ENCODE measurements around the gene SORCS2. TPM values are rescaled to one million over a fixed set of nuclear protein-coding genes. Genes with fewer than 3 reads are reported as not detected.

SORCS2 gene
- total RNA-seq, 1 experiment from 2014 or later: 0.15 TPM

DNA sequence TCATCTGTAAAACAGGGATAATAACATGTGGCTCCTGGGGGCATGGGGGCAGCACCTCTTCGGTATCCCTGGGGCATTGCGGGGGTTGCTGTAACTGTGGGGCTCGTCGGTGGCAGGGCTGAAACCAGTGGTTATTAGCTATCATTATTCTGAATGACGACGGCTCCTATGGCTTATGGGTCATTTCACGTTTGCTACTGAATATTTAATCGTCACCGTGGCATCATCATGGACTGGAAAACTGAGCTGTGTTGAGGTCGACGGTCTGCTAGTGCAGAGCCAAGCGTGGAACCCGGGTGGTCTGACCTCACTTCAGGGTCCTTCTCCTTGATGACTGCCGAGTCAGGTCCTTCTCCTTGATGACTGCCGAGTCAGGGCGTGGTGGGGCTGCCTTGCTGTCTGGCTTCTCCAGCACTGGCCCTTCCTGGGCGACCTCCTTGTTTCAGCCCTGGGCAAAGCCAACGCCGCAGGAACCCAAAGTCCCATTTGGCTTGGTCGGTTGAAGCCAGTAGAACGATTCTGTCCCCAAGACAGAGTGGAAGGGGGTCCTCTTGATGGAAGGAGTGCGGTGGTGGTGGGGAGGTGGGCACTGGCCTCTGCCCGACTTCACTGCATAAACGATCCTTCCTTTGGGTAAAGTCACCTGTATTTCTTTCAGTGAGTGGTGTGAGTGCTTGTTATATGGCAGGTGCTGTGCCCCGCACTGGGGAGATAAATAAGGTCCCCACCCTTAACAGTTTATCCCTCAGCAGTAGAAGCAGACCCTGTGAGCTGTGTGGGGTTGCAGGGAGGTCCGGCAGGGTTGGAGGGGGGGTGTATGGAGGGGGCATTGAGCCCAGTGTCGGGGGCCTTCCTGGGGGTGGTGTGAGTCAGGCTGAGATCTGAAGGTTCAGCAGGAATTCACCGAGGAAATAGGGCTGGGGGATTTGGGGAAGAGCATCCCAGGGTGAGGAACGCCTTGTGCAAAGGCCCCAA is 201.6 kb downstream of the SORCS2 start:
- no peaks in the 10 kb centered on the region for H3K4me1 ChIP-seq (ENCODE audit: control insufficient read depth, insufficient read depth, low read length)
- intact Hi-C loops (cut with micrococcal nuclease; ENCODE audit: unreplicated experiment) (no loop called here), in situ Hi-C loops (cut with HindIII; ENCODE audit: low pct_unique_long_range_greater_than_20kb, low sequenced_read_pairs) (no loop called here)
- peaks cover 2% of the 10 kb centered on the region; the same call in 1 of the 2 replicates for H3K27me3 ChIP-seq (ENCODE audit: control insufficient read depth, insufficient read depth, low read length)
- no peak for TF ChIP-seq POLR2AphosphoS5 (IDR thresholded peaks at IDR 0.05; ENCODE audit: low read depth, low read length)
- TF ChIP-seq, protein P1, sequence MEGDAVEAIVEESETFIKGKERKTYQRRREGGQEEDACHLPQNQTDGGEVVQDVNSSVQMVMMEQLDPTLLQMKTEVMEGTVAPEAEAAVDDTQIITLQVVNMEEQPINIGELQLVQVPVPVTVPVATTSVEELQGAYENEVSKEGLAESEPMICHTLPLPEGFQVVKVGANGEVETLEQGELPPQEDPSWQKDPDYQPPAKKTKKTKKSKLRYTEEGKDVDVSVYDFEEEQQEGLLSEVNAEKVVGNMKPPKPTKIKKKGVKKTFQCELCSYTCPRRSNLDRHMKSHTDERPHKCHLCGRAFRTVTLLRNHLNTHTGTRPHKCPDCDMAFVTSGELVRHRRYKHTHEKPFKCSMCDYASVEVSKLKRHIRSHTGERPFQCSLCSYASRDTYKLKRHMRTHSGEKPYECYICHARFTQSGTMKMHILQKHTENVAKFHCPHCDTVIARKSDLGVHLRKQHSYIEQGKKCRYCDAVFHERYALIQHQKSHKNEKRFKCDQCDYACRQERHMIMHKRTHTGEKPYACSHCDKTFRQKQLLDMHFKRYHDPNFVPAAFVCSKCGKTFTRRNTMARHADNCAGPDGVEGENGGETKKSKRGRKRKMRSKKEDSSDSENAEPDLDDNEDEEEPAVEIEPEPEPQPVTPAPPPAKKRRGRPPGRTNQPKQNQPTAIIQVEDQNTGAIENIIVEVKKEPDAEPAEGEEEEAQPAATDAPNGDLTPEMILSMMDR (IDR thresholded peaks at IDR 0.05): no peak
- TF ChIP-seq SIN3A (IDR thresholded peaks at IDR 0.05; ENCODE audit: borderline replicate concordance, insufficient read depth, low read depth, low read length): no peak
- no peaks in the 10 kb centered on the region for H3K36me3 ChIP-seq (ENCODE audit: control insufficient read depth, insufficient read depth, low read length)
- BruUV-seq (replicated peaks): no TSS peak
- DNase-seq (ENCODE audit: low read depth, low spot score) (no peak), ATAC-seq (no peak)
- POLR2A ChIA-PET: interaction anchor here (0.6 kb wide), 1 partner anchor 16 kb away, joined by 3 read pairs; no protein-coding TSS in a partner anchor
- no peak overlapping the region for H3K4me3 ChIP-seq (ENCODE audit: low read depth in 2 of 2, low read length in 2 of 2)
- H3K27ac ChIP-seq (ENCODE audit: low read length): no peak overlapping the region
- CTCF ChIA-PET: no interaction called here
- H3K9me3 ChIP-seq (ENCODE audit: control insufficient read depth, insufficient read depth, low read depth, low read length): no peaks in the 10 kb centered on the region

- intact Hi-C loops (cut with micrococcal nuclease; ENCODE audit: unreplicated experiment) (no loop called here), in situ Hi-C loops (cut with HindIII; ENCODE audit: low pct_unique_long_range_greater_than_20kb, low sequenced_read_pairs) (no loop called here)
- no peak for ATAC-seq
- no peak for DNase-seq (ENCODE audit: low read depth, low spot score)
- TF ChIP-seq POLR2AphosphoS5 (IDR thresholded peaks at IDR 0.05; ENCODE audit: low read depth, low read length): no peak
- no peak for TF ChIP-seq SIN3A (IDR thresholded peaks at IDR 0.05; ENCODE audit: borderline replicate concordance, insufficient read depth, low read depth, low read length)
- TF ChIP-seq REST (IDR thresholded peaks at IDR 0.05; ENCODE audit: insufficient read depth in 1 of 2, low read depth in 2 of 2, low read length in 1 of 2): no peak
- TF ChIP-seq, protein P1 (IDR thresholded peaks at IDR 0.05): no peak
- TF ChIP-seq TCF7L2 (IDR thresholded peaks at IDR 0.05; ENCODE audit: low read depth, low read length): no peak
- Histone ChIP-seq H3K27ac (ENCODE audit: low read length) (no peak overlapping the region), H3K9me3 (ENCODE audit: control insufficient read depth, insufficient read depth, low read depth, low read length) (no peaks in the 10 kb centered on the region), H3K4me3 (ENCODE audit: low read depth in 2 of 2, low read length in 2 of 2) (no peak overlapping the region), H3K36me3 (ENCODE audit: control insufficient read depth, insufficient read depth, low read length) (no peaks in the 10 kb centered on the region), H3K4me1 (ENCODE audit: control insufficient read depth, insufficient read depth, low read length) (no peaks in the 10 kb centered on the region), H3K27me3 (ENCODE audit: control insufficient read depth, insufficient read depth, low read length) (peaks cover 2% of the 10 kb centered on the region; the same call in 1 of the 2 replicates)
- POLR2A ChIA-PET: interaction anchor here (0.6 kb wide), 1 partner anchor 17 kb away, joined by 3 read pairs; no protein-coding TSS in a partner anchor
- CTCF ChIA-PET: no interaction called here
- BruUV-seq (replicated peaks): no TSS peak
These were observed 202.5 kb downstream of the SORCS2 start for GRCh38 chr4:7394681-7395451.

Measured in Panc1 (cell line).